ENCODE data around the gene UBE2G2. TPM values are rescaled to one million over a fixed set of nuclear protein-coding genes. Genes with fewer than 3 reads are reported as not detected.
A peak's percentile ranks its signal among the peaks of the same experiment; 100 is the strongest.

UBE2G2 gene
- total and polyA plus RNA-seq, 7 donors: 39.0 to 93.8 (median 72.8) TPM

- ATAC-seq: peak; percentile 52 to 67 (median 54)
- TF ChIP-seq CTCF (IDR thresholded peaks at IDR 0.05): no peak
- WGBS, 3 donors: 68 to 78% (median 71%) methylated on average over 11 of the region's 11 CpGs
- intact Hi-C loops (cut with DNase I): loop anchor here (5.0 to 10.0 kb wide), 3 partner anchors 281 to 339 kb away; no protein-coding TSS in a partner anchor
- Histone ChIP-seq H3K27ac (peak overlapping the region; percentile 32), H3K4me1 (peaks cover 31% of the 10 kb centered on the region), H3K4me3 (no peak overlapping the region), H3K36me3 (ENCODE audit: insufficient read depth in 1 of 2, low read depth in 1 of 2) (peaks cover 7 to 42% of the 10 kb centered on the region in 2 donors), H3K9me3 (no peaks in the 10 kb centered on the region), H3K27me3 (ENCODE audit: insufficient read depth in 3 of 3, low read length in 2 of 3) (no peaks in the 10 kb centered on the region)
- no peak for DNase-seq
Measured at GRCh38 chr21:44795342-44795741, 6.3 kb downstream of the UBE2G2 start.

DNA sequence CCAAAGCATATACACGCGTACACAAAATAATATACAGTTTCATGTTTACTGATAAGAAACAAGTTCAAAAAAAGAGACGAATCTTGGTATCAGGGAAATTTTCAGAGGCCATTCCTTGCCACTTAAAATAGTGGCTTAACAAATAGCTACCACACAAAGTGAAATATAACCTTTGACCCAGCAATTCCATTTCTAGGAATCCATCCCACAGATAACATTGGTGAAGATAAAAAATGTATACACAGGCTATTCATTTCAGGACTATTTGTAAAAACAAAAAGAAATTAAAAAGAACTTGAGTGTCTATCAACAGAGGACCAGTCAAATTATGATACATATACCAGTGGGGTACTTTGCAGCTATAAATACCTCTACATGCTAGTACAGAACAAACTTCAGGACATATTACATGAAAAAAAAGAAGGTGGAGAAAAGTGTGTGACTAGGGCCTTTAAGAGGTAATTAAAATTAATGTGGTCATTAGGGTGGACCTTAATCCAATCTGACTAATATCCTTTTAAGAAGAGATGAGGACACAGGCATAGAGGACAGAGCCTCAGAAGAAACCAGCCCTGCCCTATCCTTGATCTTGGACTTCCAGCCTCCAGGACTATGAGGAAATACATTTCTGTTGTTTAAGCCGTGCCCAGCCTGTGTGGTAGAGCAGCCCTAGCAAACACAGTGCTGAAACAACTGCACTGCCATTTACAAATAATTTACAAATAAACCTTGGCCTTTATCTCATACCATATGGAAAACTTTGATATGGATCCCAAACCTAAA is 7.8 kb downstream of the UBE2G2 start:
- Histone ChIP-seq H3K27me3 (ENCODE audit: insufficient read depth in 3 of 3, low read length in 2 of 3) (no peaks in the 10 kb centered on the region), H3K4me1 (peaks cover 30% of the 10 kb centered on the region), H3K9me3 (no peaks in the 10 kb centered on the region), H3K36me3 (ENCODE audit: insufficient read depth in 1 of 2, low read depth in 1 of 2) (peaks cover 7 to 36% of the 10 kb centered on the region in 2 donors), H3K4me3 (no peak overlapping the region), H3K27ac (peak overlapping the region; percentile 10)
- TF ChIP-seq CTCF (IDR thresholded peaks at IDR 0.05): no peak
- 31 to 46% (median 38%) methylated on average over 4 of the region's 4 CpGs for WGBS, 3 donors
- intact Hi-C loops (cut with DNase I): loop anchor here (5.0 to 10.0 kb wide), 3 partner anchors 171 to 341 kb away; no protein-coding TSS in a partner anchor
- DNase-seq: no peak
- peak in 2 of 4 donors; percentile 24 to 41 for ATAC-seq

GRCh38 chr21:44792702-44793591 is 8.7 kb downstream of the UBE2G2 start:
- H3K4me1 ChIP-seq: peaks cover 30% of the 10 kb centered on the region
- H3K36me3 ChIP-seq (ENCODE audit: insufficient read depth in 1 of 2, low read depth in 1 of 2): peaks cover 7 to 28% of the 10 kb centered on the region in 2 donors
- H3K27me3 ChIP-seq (ENCODE audit: insufficient read depth in 3 of 3, low read length in 2 of 3): no peaks in the 10 kb centered on the region
- H3K27ac ChIP-seq: no peak overlapping the region
- 13 to 21% (median 13%) methylated on average over 10 of the region's 10 CpGs for WGBS, 3 donors
- DNase-seq: peak; percentile 42 to 64
- intact Hi-C loops (cut with DNase I): loop anchor here (5.0 to 10.0 kb wide), 3 partner anchors 171 to 342 kb away; no protein-coding TSS in a partner anchor
- H3K9me3 ChIP-seq: no peaks in the 10 kb centered on the region
- TF ChIP-seq CTCF (IDR thresholded peaks at IDR 0.05): peak; percentile 76
- ATAC-seq: peak; percentile 83 to 93 (median 88)
- no peak overlapping the region for H3K4me3 ChIP-seq

- H3K4me3 ChIP-seq: no peak overlapping the region
- H3K27ac ChIP-seq: no peak overlapping the region
- TF ChIP-seq CTCF (IDR thresholded peaks at IDR 0.05): no peak
- peaks cover 30% of the 10 kb centered on the region for H3K4me1 ChIP-seq
- ATAC-seq (no peak), DNase-seq (no peak)
- WGBS, 3 donors: 96 to 97% (median 96%) methylated on average over 5 of the region's 5 CpGs
- no peaks in the 10 kb centered on the region for H3K27me3 ChIP-seq (ENCODE audit: insufficient read depth in 3 of 3, low read length in 2 of 3)
- no peaks in the 10 kb centered on the region for H3K9me3 ChIP-seq
- intact Hi-C loops (cut with DNase I): loop anchor here (5.0 to 10.0 kb wide), 3 partner anchors 170 to 343 kb away; no protein-coding TSS in a partner anchor
- peaks cover 7 to 29% of the 10 kb centered on the region in 2 donors for H3K36me3 ChIP-seq (ENCODE audit: insufficient read depth in 1 of 2, low read depth in 1 of 2)
Measured at GRCh38 chr21:44791993-44792392, 9.6 kb downstream of the UBE2G2 start.
